ENCODE measurements around the gene TCP11L2.
A peak's percentile ranks its signal among the peaks of the same experiment; 100 is the strongest.
"Not testable (repeated sequence)": the region's sequence is repeated elsewhere in the genome, so short reads cannot be mapped to it uniquely, and the experiment has no call there.

The TCP11L2 gene

DNA sequence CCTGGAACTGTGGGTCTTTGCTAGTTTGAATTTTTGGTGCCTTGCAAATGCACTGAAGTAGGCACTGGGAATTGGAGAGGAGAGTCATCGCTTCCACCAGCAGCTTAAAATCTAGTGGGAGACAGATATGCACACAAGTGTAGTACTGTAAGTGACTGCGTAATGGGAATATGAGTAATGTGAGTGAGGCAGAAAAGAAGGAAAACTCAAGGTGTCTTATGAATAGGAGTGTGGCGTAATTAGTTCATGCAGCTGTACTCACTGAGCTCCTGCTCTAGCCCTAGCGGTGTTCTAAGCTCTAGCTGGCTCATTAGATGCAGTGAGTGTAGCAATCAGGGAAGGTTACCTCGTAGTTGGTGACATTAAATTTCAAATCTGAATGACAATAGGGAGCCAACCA is 2.8 kb downstream of the TCP11L2 start:
- FAIRE-seq (no peak), DNase-seq (ENCODE audit: low spot score) (no peak)

DNA sequence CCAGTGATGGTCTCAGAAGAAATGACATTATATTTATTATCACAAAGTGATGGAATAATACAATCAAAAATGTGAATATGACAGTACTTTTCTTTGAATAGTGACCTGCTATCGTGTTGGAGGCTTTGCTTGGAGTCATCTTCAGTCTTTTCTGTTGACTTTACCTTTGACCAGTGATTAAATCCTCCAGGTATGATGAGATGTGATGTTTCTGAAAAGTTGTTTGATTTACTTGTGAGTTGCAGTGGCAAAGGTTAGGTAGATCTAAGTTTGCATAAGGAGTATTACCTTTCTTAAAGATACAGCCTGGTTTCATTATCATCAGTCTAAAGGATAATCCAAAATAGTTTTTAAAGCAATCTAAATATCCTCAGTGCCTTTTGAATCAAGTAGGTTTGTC is 4.6 kb downstream of the TCP11L2 start:
- DNase-seq (ENCODE audit: low spot score): no peak
- FAIRE-seq: no peak

GRCh38 chr12:106308121-106308520 is 5.6 kb downstream of the TCP11L2 start:
- FAIRE-seq (no peak), DNase-seq (ENCODE audit: low spot score) (no peak)

- no peak for DNase-seq (ENCODE audit: low spot score)
- no peak for FAIRE-seq
Measured at GRCh38 chr12:106308611-106309010, 6.1 kb downstream of the TCP11L2 start.

DNA sequence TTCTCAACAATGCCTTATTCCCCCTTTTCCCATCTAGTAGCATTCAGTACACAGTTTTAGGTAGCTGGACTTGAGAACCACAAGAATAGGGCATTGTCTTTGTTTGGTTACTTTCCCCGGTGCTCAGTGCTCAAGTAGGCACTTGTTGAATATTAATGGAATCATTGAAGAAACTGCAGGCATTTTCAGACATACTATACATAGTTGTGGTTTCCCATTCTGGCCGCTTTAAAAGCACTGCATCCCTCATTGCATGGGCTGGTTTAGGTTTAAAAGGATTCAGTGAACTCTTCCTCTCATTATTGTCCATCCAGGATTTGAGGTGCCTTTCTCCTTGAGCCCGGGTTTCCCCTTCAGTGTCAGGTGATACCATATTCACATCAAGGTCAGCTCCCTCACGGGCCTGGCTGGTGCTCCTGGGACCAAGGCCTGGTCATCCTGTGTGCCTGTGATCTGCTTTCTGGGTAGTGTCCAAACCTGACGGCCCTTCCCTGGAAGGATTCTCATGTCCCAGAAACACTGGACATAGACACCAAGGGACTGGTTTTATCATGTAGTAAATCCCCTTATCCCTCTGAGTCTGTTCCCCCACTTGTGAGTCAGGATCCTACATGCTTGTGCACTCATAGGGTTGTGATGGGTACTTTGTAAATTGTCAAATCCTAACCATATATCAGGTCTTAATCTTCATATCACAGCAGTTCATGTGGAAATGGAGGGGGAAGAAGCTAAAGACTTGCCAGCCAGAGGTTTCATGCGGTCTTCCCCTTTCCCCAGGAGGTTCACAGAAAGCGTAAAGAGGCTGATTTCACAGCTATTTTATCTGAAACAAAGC is 7.4 kb downstream of the TCP11L2 start:
- FAIRE-seq: no peak
- peak; percentile 53 for DNase-seq (ENCODE audit: low spot score)

GRCh38 chr12:106310687-106311086 is 8.2 kb downstream of the TCP11L2 start:
- FAIRE-seq (no peak), DNase-seq (ENCODE audit: low spot score) (no peak)

DNA sequence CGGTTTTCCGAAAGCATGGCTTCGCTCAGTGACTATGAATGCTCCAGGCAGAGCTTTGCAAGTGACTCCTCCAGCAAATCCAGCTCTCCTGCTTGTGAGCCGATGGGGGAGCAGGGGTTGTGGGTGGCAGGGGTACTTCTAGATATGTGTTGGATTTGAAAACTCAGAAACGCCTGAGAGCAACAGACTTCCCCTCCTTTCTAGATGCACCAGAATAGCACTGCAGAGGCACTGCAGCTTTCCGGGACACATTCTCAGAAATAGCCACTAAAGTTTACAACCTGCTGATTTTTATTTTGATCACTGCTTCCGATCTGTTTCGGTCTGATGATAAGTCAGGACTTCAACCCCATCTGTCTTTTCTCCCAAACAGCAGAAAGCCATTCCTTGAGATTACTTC is 8.6 kb downstream of the TCP11L2 start:
- FAIRE-seq (no peak), DNase-seq (ENCODE audit: low spot score) (no peak)

GRCh38 chr12:106313413-106313812 is 10.9 kb downstream of the TCP11L2 start:
- FAIRE-seq; DNase-seq (ENCODE audit: low spot score): not testable (repeated sequence)

GRCh38 chr12:106315523-106315922 is 13.0 kb downstream of the TCP11L2 start:
- FAIRE-seq (no peak), DNase-seq (ENCODE audit: low spot score) (no peak)

DNA sequence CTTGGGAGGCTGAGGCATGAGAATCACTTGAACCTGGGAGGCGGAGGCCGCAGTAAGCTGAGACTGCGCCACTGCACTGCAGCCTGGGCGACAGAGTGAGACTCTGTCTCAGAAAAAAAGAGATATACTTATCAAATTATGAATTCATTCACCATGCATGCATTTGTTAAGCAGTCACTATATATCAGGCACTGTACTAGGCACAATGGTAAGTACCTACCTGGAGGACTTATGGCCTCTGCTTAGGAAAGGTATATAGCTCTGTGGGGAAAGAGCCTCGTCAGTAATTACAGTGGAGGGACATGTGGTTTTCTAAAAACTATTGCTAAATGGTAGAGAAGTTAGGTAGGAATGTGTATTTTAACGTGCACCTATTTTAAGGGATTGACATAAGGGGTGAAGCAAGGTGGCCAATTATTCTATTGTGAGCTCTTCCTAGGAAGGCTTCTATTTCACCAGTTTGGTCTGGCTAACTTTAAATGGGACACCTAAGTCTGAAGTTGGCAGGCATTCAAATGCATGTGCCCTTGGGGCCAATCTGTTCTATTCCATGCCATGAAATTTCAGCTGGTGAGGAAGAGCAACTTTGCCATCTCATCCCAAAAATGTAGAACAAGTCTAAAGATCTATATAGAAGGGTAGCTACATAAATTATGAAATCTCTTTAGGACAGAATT is 15.0 kb downstream of the TCP11L2 start:
- DNase-seq (ENCODE audit: low spot score) (no peak), FAIRE-seq (no peak)

DNA sequence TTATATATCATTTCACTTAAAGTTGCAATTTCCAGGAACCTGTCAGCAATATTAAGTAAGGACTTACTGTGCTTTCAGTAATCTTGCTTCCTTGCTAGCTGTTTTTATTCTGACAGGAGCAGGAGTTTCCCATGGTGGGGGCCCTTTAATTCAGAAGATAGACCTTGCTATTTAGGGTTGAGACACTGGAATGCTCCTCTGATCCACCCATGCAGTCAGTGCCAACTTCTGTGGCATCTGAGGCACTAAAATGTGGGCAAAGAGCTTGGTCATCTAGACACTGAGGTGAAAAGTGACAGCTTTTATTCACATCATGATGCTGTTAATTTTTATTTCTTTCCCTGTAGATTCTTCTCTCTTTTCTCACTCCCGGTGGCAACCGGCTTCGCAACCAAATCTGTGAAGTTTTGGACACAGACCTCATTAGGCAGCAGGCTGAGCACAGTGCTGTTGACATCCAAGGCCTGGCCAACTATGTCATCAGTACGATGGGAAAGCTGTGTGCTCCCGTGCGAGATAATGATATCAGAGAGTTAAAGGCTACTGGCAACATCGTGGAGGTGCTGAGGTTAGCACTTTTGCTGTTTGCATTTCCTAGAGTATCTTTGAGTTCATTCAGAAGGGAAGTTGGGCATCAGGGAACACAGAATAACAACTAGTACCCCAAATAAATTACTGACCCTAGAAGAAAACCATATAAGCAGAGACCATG is 18.8 kb downstream of the TCP11L2 start:
- no peak for DNase-seq (ENCODE audit: low spot score)
- FAIRE-seq: no peak

- DNase-seq (ENCODE audit: low spot score): no peak
- FAIRE-seq: no peak
Measured at GRCh38 chr12:106323537-106323936, 21.0 kb downstream of the TCP11L2 start.

DNA sequence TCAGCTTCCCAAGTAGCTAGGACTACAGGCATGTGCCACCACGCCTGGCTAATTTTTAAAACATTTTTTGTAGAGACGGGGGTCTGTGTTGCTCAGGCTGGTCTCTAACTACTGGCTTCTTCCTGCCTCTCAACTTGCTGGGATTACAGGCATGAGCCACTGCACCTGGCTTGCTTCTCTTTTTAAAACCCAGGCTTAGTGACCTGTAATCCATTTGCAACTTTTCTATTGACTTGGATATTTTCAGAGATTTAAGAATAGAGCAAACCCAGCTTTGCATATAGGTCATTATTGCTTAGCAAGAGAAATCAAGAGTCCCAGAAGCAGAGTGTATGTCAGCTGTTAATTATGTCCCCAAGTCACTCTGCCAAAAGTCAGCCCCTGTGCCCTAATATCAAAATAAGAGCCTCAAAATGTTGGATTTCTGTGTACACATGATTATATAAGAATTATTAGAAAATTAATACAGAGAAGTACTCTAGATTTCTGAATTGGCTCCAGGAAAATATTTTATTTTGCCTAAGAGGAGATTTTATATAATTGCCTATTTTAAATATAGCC is 24.9 kb downstream of the TCP11L2 start:
- DNase-seq (ENCODE audit: low spot score) (no peak), FAIRE-seq (no peak)

GRCh38 chr12:106328735-106329134 is 26.2 kb downstream of the TCP11L2 start:
- FAIRE-seq: no peak

GRCh38 chr12:106329231-106329982 is 26.9 kb downstream of the TCP11L2 start:
- FAIRE-seq (no peak), DNase-seq (ENCODE audit: low spot score) (no peak)

More at GRCh38 chr12:106328735-106329134, 26.2 kb downstream of the TCP11L2 start:
- DNase-seq (ENCODE audit: low spot score): no peak

GRCh38 chr12:106331599-106331998 is 29.1 kb downstream of the TCP11L2 start:
- DNase-seq (ENCODE audit: low spot score) (no peak), FAIRE-seq (no peak)

DNA sequence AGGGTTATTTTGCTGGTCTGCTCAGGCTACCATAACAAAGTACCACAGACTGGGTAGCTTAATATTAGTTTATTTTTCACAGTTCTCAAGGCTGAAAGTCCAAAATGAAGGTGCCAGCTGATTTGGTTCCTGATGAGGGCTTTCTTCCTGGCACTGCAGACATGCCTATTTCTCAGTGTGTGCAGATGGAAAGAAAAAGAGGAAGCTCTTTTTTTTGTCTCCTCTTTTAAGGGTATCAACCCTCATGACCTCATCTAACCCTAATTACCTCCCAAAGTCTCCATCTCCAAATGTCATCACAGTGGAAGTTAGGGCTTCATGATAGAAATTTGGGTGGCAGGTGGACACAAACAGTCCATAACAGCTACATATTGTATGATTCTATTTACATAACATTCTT is 30.0 kb downstream of the TCP11L2 start:
- no peak for FAIRE-seq
- no peak for DNase-seq (ENCODE audit: low spot score)

- FAIRE-seq (no peak), DNase-seq (ENCODE audit: low spot score) (no peak)
Measured at GRCh38 chr12:106333010-106333409, 30.5 kb downstream of the TCP11L2 start.

DNA sequence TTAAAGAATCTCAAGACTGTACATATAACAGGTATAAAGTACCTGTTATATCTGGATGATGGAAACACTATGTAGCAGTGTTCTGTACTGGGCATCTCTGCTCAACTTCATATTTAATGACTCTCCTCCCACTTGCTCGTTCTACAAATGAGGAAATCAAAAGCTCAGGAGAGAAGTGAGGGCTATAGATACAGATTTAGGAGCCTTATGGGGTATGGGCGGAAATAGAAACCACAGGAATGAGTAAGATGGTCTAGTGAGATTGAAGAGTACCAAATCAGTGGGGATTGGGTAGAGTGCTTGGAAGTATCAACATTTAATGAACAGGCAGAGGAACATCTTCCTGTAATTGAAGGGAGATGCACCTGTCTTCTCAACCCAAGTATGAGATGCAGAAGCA is 31.2 kb downstream of the TCP11L2 start:
- DNase-seq (ENCODE audit: low spot score) (no peak), FAIRE-seq (no peak)

DNA sequence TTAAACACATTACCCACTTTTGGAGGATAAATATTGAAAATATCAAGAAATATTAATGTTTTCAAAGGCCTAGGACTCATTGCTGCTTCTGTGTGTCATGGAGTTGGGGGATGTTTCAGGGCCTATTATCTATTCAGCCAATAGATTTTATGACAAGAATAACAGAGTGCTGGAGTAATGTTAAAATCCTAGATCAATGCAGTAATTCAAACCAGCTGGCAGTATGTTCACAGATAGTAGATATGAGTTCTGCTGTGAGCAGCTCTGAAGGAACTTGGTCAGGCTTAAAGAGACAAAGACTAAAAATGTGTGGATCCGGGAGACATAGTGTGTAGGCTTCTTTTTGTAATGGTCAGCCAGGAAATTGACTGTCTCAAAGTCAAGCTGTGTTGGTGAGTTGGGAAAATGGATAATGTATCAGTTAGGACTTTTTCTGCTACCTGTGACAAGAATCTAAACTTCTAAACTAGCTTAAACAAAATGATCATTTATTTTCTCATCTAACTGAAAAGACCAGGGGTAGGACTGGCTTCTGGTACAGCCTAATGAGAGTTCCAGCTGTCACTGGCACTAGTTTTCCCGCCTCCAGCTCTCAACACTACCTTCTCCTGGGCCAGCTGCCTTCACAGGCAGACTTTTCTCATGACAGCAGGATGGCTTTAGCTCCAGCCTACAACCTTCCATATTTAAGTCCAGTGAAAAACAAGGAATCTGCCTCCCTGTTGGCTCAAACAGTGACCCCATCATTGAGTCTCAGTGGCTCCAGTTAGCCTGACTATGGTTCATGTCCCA is 38.7 kb downstream of the TCP11L2 start:
- no peak for FAIRE-seq
- no peak for DNase-seq (ENCODE audit: low spot score)

Data from urothelium cell line (cell line).